ENCODE measurements around the gene BACH2. TPM values are rescaled to one million over a fixed set of nuclear protein-coding genes. Genes with fewer than 3 reads are reported as not detected.
A peak's percentile ranks its signal among the peaks of the same experiment; 100 is the strongest.

BACH2 gene
- total and polyA plus RNA-seq, 9 of the 15 experiments (the other 6 are each of a cell fraction or from before 2014, with no cell fraction given): 0.06 to 3.1 (median 0.59) TPM

DNA sequence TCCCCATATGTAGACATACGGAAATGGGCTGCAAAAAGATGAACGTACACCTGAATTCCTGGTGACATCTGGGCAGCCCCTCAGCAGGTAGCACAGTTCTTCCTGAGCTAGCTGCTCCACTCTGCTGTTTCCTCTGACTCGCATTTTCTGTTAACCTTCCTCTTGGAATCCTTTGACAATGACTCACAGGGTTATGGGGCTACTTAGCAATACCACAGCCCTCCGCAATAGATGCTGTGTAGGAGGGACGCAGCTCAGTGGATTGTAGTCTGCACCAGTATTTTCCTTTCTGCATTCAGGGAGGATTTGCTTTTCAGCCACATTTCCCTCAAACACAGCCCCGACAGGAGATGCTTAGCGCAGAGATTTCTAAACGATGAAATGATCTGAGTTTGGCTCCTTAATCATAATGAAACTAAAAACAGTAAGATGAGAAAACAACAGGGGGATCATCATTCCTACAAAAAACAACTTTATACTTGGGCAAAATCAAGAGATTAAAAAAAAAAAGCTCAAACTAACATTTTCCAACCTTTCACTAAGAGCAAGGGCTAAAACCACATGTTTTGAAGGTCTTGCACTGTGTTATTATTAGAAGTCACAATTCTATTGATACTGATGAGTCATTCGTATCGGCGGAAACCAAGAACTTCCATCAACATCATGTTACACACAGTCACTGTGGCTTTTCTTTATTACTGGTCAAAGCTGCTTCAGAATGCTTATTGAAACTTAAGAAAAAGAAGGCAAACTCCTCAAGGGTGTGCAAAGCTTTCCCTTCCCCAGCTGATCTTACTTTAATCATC lies 12.2 kb downstream of the BACH2 start (continued):
- TF ChIP-seq, protein P1, sequence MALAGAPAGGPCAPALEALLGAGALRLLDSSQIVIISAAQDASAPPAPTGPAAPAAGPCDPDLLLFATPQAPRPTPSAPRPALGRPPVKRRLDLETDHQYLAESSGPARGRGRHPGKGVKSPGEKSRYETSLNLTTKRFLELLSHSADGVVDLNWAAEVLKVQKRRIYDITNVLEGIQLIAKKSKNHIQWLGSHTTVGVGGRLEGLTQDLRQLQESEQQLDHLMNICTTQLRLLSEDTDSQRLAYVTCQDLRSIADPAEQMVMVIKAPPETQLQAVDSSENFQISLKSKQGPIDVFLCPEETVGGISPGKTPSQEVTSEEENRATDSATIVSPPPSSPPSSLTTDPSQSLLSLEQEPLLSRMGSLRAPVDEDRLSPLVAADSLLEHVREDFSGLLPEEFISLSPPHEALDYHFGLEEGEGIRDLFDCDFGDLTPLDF (CRISPR knock-in tag; IDR thresholded peaks at IDR 0.05): no peak
- TF ChIP-seq, protein P2, sequence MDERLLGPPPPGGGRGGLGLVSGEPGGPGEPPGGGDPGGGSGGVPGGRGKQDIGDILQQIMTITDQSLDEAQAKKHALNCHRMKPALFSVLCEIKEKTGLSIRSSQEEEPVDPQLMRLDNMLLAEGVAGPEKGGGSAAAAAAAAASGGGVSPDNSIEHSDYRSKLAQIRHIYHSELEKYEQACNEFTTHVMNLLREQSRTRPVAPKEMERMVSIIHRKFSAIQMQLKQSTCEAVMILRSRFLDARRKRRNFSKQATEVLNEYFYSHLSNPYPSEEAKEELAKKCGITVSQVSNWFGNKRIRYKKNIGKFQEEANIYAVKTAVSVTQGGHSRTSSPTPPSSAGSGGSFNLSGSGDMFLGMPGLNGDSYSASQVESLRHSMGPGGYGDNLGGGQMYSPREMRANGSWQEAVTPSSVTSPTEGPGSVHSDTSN (CRISPR knock-in tag; IDR thresholded peaks at IDR 0.05; ENCODE audit: low read depth): no peak
- TF ChIP-seq, protein P2 (tag; conservative IDR thresholded peaks at IDR 0.05; ENCODE audit: low read depth): no peak
- TF ChIP-seq, protein P3, sequence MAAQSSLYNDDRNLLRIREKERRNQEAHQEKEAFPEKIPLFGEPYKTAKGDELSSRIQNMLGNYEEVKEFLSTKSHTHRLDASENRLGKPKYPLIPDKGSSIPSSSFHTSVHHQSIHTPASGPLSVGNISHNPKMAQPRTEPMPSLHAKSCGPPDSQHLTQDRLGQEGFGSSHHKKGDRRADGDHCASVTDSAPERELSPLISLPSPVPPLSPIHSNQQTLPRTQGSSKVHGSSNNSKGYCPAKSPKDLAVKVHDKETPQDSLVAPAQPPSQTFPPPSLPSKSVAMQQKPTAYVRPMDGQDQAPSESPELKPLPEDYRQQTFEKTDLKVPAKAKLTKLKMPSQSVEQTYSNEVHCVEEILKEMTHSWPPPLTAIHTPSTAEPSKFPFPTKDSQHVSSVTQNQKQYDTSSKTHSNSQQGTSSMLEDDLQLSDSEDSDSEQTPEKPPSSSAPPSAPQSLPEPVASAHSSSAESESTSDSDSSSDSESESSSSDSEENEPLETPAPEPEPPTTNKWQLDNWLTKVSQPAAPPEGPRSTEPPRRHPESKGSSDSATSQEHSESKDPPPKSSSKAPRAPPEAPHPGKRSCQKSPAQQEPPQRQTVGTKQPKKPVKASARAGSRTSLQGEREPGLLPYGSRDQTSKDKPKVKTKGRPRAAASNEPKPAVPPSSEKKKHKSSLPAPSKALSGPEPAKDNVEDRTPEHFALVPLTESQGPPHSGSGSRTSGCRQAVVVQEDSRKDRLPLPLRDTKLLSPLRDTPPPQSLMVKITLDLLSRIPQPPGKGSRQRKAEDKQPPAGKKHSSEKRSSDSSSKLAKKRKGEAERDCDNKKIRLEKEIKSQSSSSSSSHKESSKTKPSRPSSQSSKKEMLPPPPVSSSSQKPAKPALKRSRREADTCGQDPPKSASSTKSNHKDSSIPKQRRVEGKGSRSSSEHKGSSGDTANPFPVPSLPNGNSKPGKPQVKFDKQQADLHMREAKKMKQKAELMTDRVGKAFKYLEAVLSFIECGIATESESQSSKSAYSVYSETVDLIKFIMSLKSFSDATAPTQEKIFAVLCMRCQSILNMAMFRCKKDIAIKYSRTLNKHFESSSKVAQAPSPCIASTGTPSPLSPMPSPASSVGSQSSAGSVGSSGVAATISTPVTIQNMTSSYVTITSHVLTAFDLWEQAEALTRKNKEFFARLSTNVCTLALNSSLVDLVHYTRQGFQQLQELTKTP (IDR thresholded peaks at IDR 0.05; ENCODE audit: low read depth in 1 of 2, partially characterized antibody in 2 of 2): no peak
- TF ChIP-seq, protein P4, sequence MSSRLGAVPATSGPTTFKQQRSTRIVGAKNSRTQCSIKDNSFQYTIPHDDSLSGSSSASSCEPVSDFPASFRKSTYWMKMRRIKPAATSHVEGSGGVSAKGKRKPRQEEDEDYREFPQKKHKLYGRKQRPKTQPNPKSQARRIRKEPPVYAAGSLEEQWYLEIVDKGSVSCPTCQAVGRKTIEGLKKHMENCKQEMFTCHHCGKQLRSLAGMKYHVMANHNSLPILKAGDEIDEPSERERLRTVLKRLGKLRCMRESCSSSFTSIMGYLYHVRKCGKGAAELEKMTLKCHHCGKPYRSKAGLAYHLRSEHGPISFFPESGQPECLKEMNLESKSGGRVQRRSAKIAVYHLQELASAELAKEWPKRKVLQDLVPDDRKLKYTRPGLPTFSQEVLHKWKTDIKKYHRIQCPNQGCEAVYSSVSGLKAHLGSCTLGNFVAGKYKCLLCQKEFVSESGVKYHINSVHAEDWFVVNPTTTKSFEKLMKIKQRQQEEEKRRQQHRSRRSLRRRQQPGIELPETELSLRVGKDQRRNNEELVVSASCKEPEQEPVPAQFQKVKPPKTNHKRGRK (tag; IDR thresholded peaks at IDR 0.05): no peak
- no peak for TF ChIP-seq WHSC1 (IDR thresholded peaks at IDR 0.05; ENCODE audit: low read length)
- no peak for TF ChIP-seq MBD2 (IDR thresholded peaks at IDR 0.05; ENCODE audit: borderline replicate concordance, low read depth)
- no peak for TF ChIP-seq CHCHD3 (CRISPR knock-in tag; IDR thresholded peaks at IDR 0.05)
- TF ChIP-seq, protein P5, sequence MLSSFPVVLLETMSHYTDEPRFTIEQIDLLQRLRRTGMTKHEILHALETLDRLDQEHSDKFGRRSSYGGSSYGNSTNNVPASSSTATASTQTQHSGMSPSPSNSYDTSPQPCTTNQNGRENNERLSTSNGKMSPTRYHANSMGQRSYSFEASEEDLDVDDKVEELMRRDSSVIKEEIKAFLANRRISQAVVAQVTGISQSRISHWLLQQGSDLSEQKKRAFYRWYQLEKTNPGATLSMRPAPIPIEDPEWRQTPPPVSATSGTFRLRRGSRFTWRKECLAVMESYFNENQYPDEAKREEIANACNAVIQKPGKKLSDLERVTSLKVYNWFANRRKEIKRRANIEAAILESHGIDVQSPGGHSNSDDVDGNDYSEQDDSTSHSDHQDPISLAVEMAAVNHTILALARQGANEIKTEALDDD (IDR thresholded peaks at IDR 0.05): peak; percentile 59; the same call in 1 of the 2 replicates
- TF ChIP-seq HDGF (IDR thresholded peaks at IDR 0.05): no peak
- TF ChIP-seq ZBTB1 (CRISPR knock-in tag; IDR thresholded peaks at IDR 0.05; ENCODE audit: borderline replicate concordance, low read depth): no peak
- TF ChIP-seq MAFG (tag; conservative IDR thresholded peaks at IDR 0.05): peak; percentile 67
- TF ChIP-seq HMG20B (CRISPR knock-in tag; IDR thresholded peaks at IDR 0.05): no peak
- TF ChIP-seq PTRF (tag; IDR thresholded peaks at IDR 0.05): no peak

All from K562 (cell line).